ENCODE data around the gene SNX8.
A peak's percentile ranks its signal among the peaks of the same experiment; 100 is the strongest.

GRCh38 chr7:2209146-2209960 is 104.9 kb downstream of the SNX8 start:
- peak; percentile 69 to 93 for TF ChIP-seq CTCF (IDR thresholded peaks at IDR 0.05; ENCODE audit: extremely low read depth in 1 of 2, insufficient read depth in 1 of 2, low read depth in 1 of 2, low read length in 2 of 2)
- TF ChIP-seq JUN (IDR thresholded peaks at IDR 0.05; ENCODE audit: borderline replicate concordance, insufficient read depth, insufficient read length, low read depth) = no peak
- TF ChIP-seq MAX (IDR thresholded peaks at IDR 0.05; ENCODE audit: insufficient read depth, insufficient read length) = no peak
- no peak for TF ChIP-seq POLR2AphosphoS5 (IDR thresholded peaks at IDR 0.05; ENCODE audit: insufficient read depth, low read depth, low read length)
- TF ChIP-seq POLR2A (IDR thresholded peaks at IDR 0.05; ENCODE audit: low read depth, low read length) = no peak
- TF ChIP-seq EZH2 (IDR thresholded peaks at IDR 0.05; ENCODE audit: borderline replicate concordance, low read depth, low read length, severe bottlenecking) = no peak
- no peak for TF ChIP-seq GATA2 (IDR thresholded peaks at IDR 0.05; ENCODE audit: insufficient read depth, insufficient read length, low read depth, low read length)
- TF ChIP-seq FOS (IDR thresholded peaks at IDR 0.05; ENCODE audit: borderline replicate concordance, insufficient read depth, low read length) = no peak
- no peak for TF ChIP-seq MYC (IDR thresholded peaks at IDR 0.05; ENCODE audit: low read depth, low read length)

Data from endothelial cell of umbilical vein (primary cell).